H1 (cell line): Measurements from ENCODE around the gene FN3KRP. TPM values are rescaled to one million over a fixed set of nuclear protein-coding genes. Genes with fewer than 3 reads are reported as not detected.

Experiments used
- CTCF ChIA-PET: fragments of 300-600 bp; sonication (Branson Sonifier 250); formaldehyde crosslinking; loops from one replicate; lab custom pipeline; 2021; ENCODE audit not compliant: partially characterized antibody; lab: Charles Lee
- POLR2A ChIA-PET: fragments of 300-600 bp; sonication (Branson Sonifier 250); formaldehyde crosslinking; loops from one replicate; lab custom pipeline; 2021; ENCODE audit warnings: inconsistent platforms; ENCODE audit not compliant: partially characterized antibody; lab: Charles Lee
- DNase-seq, 2 experiments: peaks; one replicate each; pipeline versions ENCODE4 v3.0.0 to v3.0.0-alpha.2; 2010 to 2022; ENCODE audit warnings: low spot score in 2 of 2, low read depth in 1 of 2, mixed read lengths in 1 of 2
- FAIRE-seq: peaks from 2 replicates; lab custom pipeline; 2011; peaks lifted over from hg19 to GRCh38; lab: Jason Lieb, UNC
- H2AFZ ChIP-seq: 2 replicates; pipeline ENCODE4 v1.8.1; 2012; ENCODE audit warnings: low read length, inconsistent platforms
- H2AK5ac ChIP-seq: 2 replicates; pipeline ENCODE4 v1.6.1; 2013; ENCODE audit warnings: low read depth, low read length
- H2BK120ac ChIP-seq: replicated peaks from 2 replicates; pipeline ENCODE3; 2013; ENCODE audit warnings: low read depth, low read length, inconsistent platforms
- H2BK12ac ChIP-seq: 2 replicates; pipeline ENCODE4 v1.6.1; 2013; ENCODE audit warnings: low read depth, low read length
- H2BK15ac ChIP-seq: 2 replicates; pipeline ENCODE4 v1.6.1; 2013; ENCODE audit warnings: low read length
- H2BK20ac ChIP-seq: 2 replicates; pipeline ENCODE4 v1.6.1; 2013; ENCODE audit warnings: low read length
- H2BK5ac ChIP-seq: 2 replicates; pipeline ENCODE4 v1.6.1; 2013; ENCODE audit warnings: low read depth, low read length
- H3K14ac ChIP-seq: 2 replicates; pipeline ENCODE4 v1.6.1; 2013; ENCODE audit warnings: inconsistent platforms; ENCODE audit not compliant: insufficient read length
- H3K18ac ChIP-seq: 2 replicates; pipeline ENCODE4 v1.6.1; 2013; ENCODE audit warnings: low read length; ENCODE audit errors: extremely low read depth
- H3K23ac ChIP-seq: 2 replicates; pipeline ENCODE4 v1.6.1; 2013; ENCODE audit warnings: inconsistent platforms; ENCODE audit not compliant: insufficient read length
- H3K23me2 ChIP-seq: 2 replicates; pipeline ENCODE4 v1.6.1; 2013; ENCODE audit warnings: low read depth, low read length
- H3K27ac ChIP-seq: 2 replicates; pipeline ENCODE4 v1.6.1; 2011; ENCODE audit warnings: low read depth, low read length, inconsistent platforms
- H3K27me3 ChIP-seq, 4 experiments: replicated peaks in 1 of 4; 1 replicate in 1 of 4; 2 replicates in 3 of 4; pipeline versions ENCODE4 v1.6.1 to v1.8.1; 2011 to 2013; ENCODE audit warnings: low read length in 3 of 4, mild to moderate bottlenecking in 3 of 4, inconsistent platforms in 2 of 4, mixed read lengths in 2 of 4, moderate library complexity in 1 of 4; ENCODE audit not compliant: control insufficient read depth in 3 of 4, insufficient read depth in 3 of 4; ENCODE audit errors: extremely low read depth in 1 of 4
- H3K36me3 ChIP-seq, 4 experiments: 2 replicates each; pipeline versions ENCODE4 v1.6.1 to v1.8.1; 2011 to 2013; ENCODE audit warnings: mild to moderate bottlenecking in 4 of 4, low read length in 3 of 4, moderate library complexity in 2 of 4, control low read depth in 1 of 4, inconsistent platforms in 1 of 4; ENCODE audit not compliant: insufficient read depth in 4 of 4, control insufficient read depth in 2 of 4
- H3K4ac ChIP-seq: replicated peaks from 2 replicates; pipeline ENCODE3; 2013; ENCODE audit warnings: low read length, low read depth, mixed read lengths, inconsistent platforms; ENCODE audit not compliant: insufficient read length
- H3K4me1 ChIP-seq, 4 experiments: replicated peaks in 1 of 4; 1 replicate in 1 of 4; 2 replicates in 3 of 4; pipeline versions ENCODE4 v1.6.1 to v1.8.1; 2011 to 2013; ENCODE audit warnings: low read length in 3 of 4, inconsistent platforms in 2 of 4, mixed read lengths in 1 of 4; ENCODE audit not compliant: insufficient read depth in 4 of 4, control insufficient read depth in 3 of 4
- H3K4me2 ChIP-seq, 2 experiments: 2 replicates each; pipeline versions ENCODE4 v1.6.1 to v1.8.1; 2011 to 2013; ENCODE audit warnings: low read depth in 2 of 2, low read length in 2 of 2, control low read depth in 1 of 2, inconsistent platforms in 1 of 2, mild to moderate bottlenecking in 1 of 2; ENCODE audit not compliant: insufficient read depth in 1 of 2
- H3K4me3 ChIP-seq, 4 experiments: fragments of 200-600, 300-600 bp in 1 of 4; sonication (generic), shearing (Covaris generic), sonication (Bioruptor Twin) in 1 of 4; 2 replicates each; pipeline versions ENCODE4 v1.5.1 to v1.8.1; 2011 to 2016; ENCODE audit warnings: low read length in 4 of 4, low read depth in 3 of 4, control low read depth in 2 of 4, inconsistent platforms in 2 of 4, mild to moderate bottlenecking in 2 of 4, mixed read lengths in 1 of 4, moderate library complexity in 1 of 4; ENCODE audit not compliant: insufficient read depth in 2 of 4; ENCODE audit errors: extremely low read depth in 1 of 4
- H3K56ac ChIP-seq: replicated peaks from 2 replicates; pipeline ENCODE3; 2013; ENCODE audit warnings: low read depth, mild to moderate bottlenecking, mixed read lengths, low read length, inconsistent platforms; ENCODE audit not compliant: insufficient read length
- H3K79me1 ChIP-seq: 2 replicates; pipeline ENCODE4 v1.6.1; 2013; ENCODE audit warnings: low read depth, low read length, control low read depth
- H3K79me2 ChIP-seq, 2 experiments: 2 replicates each; pipeline versions ENCODE4 v1.6.1 to v1.8.1; 2012 to 2013; ENCODE audit warnings: low read length in 2 of 2, mild to moderate bottlenecking in 2 of 2, inconsistent platforms in 1 of 2; ENCODE audit not compliant: insufficient read depth in 2 of 2, control insufficient read depth in 1 of 2
- H3K9ac ChIP-seq, 4 experiments: replicated peaks in 1 of 4; 1 replicate in 1 of 4; 2 replicates in 3 of 4; pipeline versions ENCODE4 v1.6.1 to v1.8.1; 2011 to 2013; ENCODE audit warnings: low read depth in 3 of 4, low read length in 3 of 4, control low read depth in 2 of 4, mild to moderate bottlenecking in 2 of 4, moderate library complexity in 2 of 4, inconsistent platforms in 1 of 4; ENCODE audit errors: extremely low read depth in 1 of 4
- H3K9me3 ChIP-seq, 2 experiments: 2 replicates each; pipeline versions ENCODE4 v1.6.1 to v1.8.1; 2012 to 2013; ENCODE audit warnings: mild to moderate bottlenecking in 2 of 2, moderate library complexity in 2 of 2, control low read depth in 1 of 2, inconsistent platforms in 1 of 2, low read depth in 1 of 2, low read length in 1 of 2, mixed read lengths in 1 of 2; ENCODE audit not compliant: insufficient read depth in 2 of 2
- H4K20me1 ChIP-seq, 2 experiments: replicated peaks in 1 of 2; 2 replicates each; pipeline versions ENCODE3 to v1.8.1; 2011 to 2013; ENCODE audit warnings: inconsistent platforms in 2 of 2, low read length in 2 of 2, mild to moderate bottlenecking in 1 of 2; ENCODE audit not compliant: insufficient read depth in 2 of 2, control insufficient read depth in 1 of 2
- H4K5ac ChIP-seq: 2 replicates; pipeline ENCODE4 v1.6.1; 2013; ENCODE audit warnings: low read length, low read depth, mixed read lengths, inconsistent platforms; ENCODE audit not compliant: insufficient read length
- H4K8ac ChIP-seq: 2 replicates; pipeline ENCODE4 v1.8.0; 2013; ENCODE audit warnings: mild to moderate bottlenecking, moderate library complexity, low read length, inconsistent platforms; ENCODE audit not compliant: insufficient read depth; ENCODE audit errors: extremely low read depth
- H4K91ac ChIP-seq: replicated peaks from 2 replicates; pipeline ENCODE3; 2013; ENCODE audit warnings: low read length, mixed read lengths, inconsistent platforms; ENCODE audit not compliant: insufficient read length
- BRCA1 ChIP-seq: IDR thresholded peaks from 2 replicates; pipeline ENCODE4 v1.6.1; 2012; ENCODE audit warnings: low read depth, low read length, improper control_type of control experiment
- CBX8 ChIP-seq: fragments of 300-800, 300-1000 bp; sonication (generic); IDR thresholded peaks from 2 replicates; pipeline ENCODE4 v1.7.1; 2016; ENCODE audit warnings: low read depth, low read length, borderline replicate concordance
- KDM4A ChIP-seq: IDR thresholded peaks from one replicate; pipeline ENCODE4 v1.7.1; 2012; ENCODE audit warnings: low read depth, mild to moderate bottlenecking, moderate library complexity, low read length, inconsistent platforms; ENCODE audit not compliant: severe bottlenecking
- PHF8 ChIP-seq: fragments of 200-600 bp; sonication (generic); conservative IDR thresholded peaks from 2 replicates; pipeline ENCODE4 v1.7.1; 2012; ENCODE audit warnings: low read depth, mild to moderate bottlenecking, inconsistent platforms, low read length, moderate library complexity
- SIN3A ChIP-seq, 2 experiments: IDR thresholded peaks in 1 of 2; conservative IDR thresholded peaks in 1 of 2; 2 replicates each; pipeline ENCODE4 v1.6.1; 2011 to 2012; ENCODE audit warnings: low read length in 2 of 2, improper control_type of control experiment in 1 of 2, low read depth in 1 of 2, mild to moderate bottlenecking in 1 of 2
- WGBS, 2 experiments: shearing (Covaris generic) in 1 of 2; methylation state at CpG; one replicate each; pipeline versions ENCODE4 v1.1.6 to v1.1.7; 2013 to 2015; ENCODE audit warnings: low lambda C conversion rate in 2 of 2, mixed read lengths in 2 of 2, inconsistent platforms in 1 of 2, low coverage in 1 of 2, missing lambda C conversion rate in 1 of 2; ENCODE audit not compliant: insufficient replicate concordance in 2 of 2, insufficient coverage in 1 of 2, insufficient read length in 1 of 2; ENCODE audit errors: extremely low coverage in 1 of 2, missing lambda C conversion rate in 1 of 2; 5-methylcytosine and 5-hydroxymethylcytosine counted together
- polyA plus RNA-seq, 7 experiments: library from polyadenylated mRNA; depleted of rRNA in 3 of 7; stranded (reverse) in 5 of 7; unstranded in 2 of 7; fragments of >200 nt in 5 of 7; fragments of 200-250 nt in 2 of 7; gene quantifications; 1 replicate in 5 of 7; 2 replicates in 1 of 7; 4 replicates in 1 of 7; pipeline versions ENCODE4 v1.2.1 to v1.2.3, GENCODE V29; 2011 to 2013; ENCODE audit warnings: missing spikeins in 2 of 7, mixed read lengths in 2 of 7
- total RNA-seq: library from RNA; stranded (reverse); fragmentation: NEBNext Ultra II Directional; extraction: Animal tissue kit (Norgen Biotek cat#: 25700); gene quantifications from 2 replicates; pipeline ENCODE4 v1.2.1, GENCODE V29; 2021

The FN3KRP gene
- total and polyA plus RNA-seq, 2 of the 8 experiments (the other 6 are each of a cell fraction or from before 2014, with no cell fraction given): 18.1 to 21.4 TPM

GRCh38 chr17:82702231-82702927, 14.1 kb upstream of the FN3KRP start:
- Histone ChIP-seq H2BK120ac (no peak overlapping the region), H3K18ac (no peak overlapping the region), H3K79me2 (no peaks in the 10 kb centered on the region), H3K23me2 (peaks cover 8% of the 10 kb centered on the region; the same call in 1 of the 2 replicates), H3K9ac (no peak overlapping the region), H4K20me1 (peaks cover 0 to 6% of the 10 kb centered on the region in 2 experiments), H3K4me2 (no peak overlapping the region), H3K27me3 (peaks cover 7 to 20% (median 11%) of the 10 kb centered on the region in 4 experiments), H3K79me1 (no peaks in the 10 kb centered on the region), H3K56ac (no peak overlapping the region), H4K8ac (peak overlapping the region; percentile 65; the same call in 1 of the 2 replicates), H3K4me3 (no peak overlapping the region), H4K91ac (no peak overlapping the region), H3K4ac (no peak overlapping the region), H2BK5ac (no peak overlapping the region), H2AFZ (no peak overlapping the region), H3K36me3 (no peaks in the 10 kb centered on the region; a peak in 1 of 8 replicates), H2BK12ac (no peak overlapping the region), H3K23ac (no peak overlapping the region), H2BK15ac (no peak overlapping the region), H3K4me1 (peaks cover 0 to 7% (median 2%) of the 10 kb centered on the region in 4 experiments; a peak in 3 of 7 replicates), H3K14ac (no peak overlapping the region), H4K5ac (no peak overlapping the region), H2AK5ac (no peak overlapping the region), H2BK20ac (no peak overlapping the region), H3K9me3 (no peaks in the 10 kb centered on the region), H3K27ac (no peak overlapping the region)
- FAIRE-seq (no peak), DNase-seq (no peak)
- ChIA-PET CTCF (interaction anchor here (1.1 to 2.2 kb wide), 3 partner anchors 10 to 51 kb away, joined by 3 to 11 read pairs (median 8); no protein-coding TSS in a partner anchor), POLR2A (interaction anchor here (0.9 to 1.0 kb wide), 2 partner anchors 40 to 53 kb away, joined by 3 read pairs; no protein-coding TSS in a partner anchor)
- TF ChIP-seq KDM4A (no peak), SIN3A (conservative IDR thresholded peaks at IDR 0.05 in 1 of 2, IDR thresholded peaks at IDR 0.05 in 1 of 2; ENCODE audit: low read depth in 1 of 2, low read length in 2 of 2) (no peak), CBX8 (no peak), BRCA1 (no peak), PHF8 (no peak)
- WGBS, 2 experiments: 85% methylated on average over 20 of the region's 20 CpGs; no CpG with 5 or more reads in 1 of the 2 experiments
